Choroid plexus epithelial cell (primary cell): ENCODE results near the gene BCAT1.
A peak's percentile ranks its signal among the peaks of the same experiment; 100 is the strongest.

ENCODE experiments used
- DNase-seq: peaks from one replicate; pipeline ENCODE4 v3.0.0-alpha.2; 2010; ENCODE audit warnings: low read depth
- H3K4me3 ChIP-seq: 2 replicates; pipeline ENCODE4 v1.5.1; 2011; ENCODE audit warnings: low read depth, mild to moderate bottlenecking, control low read depth, low read length, moderate library complexity
- TF ChIP-seq, protein P1 (sequence below): conservative IDR thresholded peaks from 2 replicates; pipeline ENCODE4 v1.5.1; 2011; ENCODE audit warnings: low read depth, mild to moderate bottlenecking, control low read depth, inconsistent platforms, low read length, moderate library complexity

The BCAT1 gene

GRCh38 chr12:24803430-24804245 is 145.3 kb downstream of the BCAT1 start:
- TF ChIP-seq, protein P1, sequence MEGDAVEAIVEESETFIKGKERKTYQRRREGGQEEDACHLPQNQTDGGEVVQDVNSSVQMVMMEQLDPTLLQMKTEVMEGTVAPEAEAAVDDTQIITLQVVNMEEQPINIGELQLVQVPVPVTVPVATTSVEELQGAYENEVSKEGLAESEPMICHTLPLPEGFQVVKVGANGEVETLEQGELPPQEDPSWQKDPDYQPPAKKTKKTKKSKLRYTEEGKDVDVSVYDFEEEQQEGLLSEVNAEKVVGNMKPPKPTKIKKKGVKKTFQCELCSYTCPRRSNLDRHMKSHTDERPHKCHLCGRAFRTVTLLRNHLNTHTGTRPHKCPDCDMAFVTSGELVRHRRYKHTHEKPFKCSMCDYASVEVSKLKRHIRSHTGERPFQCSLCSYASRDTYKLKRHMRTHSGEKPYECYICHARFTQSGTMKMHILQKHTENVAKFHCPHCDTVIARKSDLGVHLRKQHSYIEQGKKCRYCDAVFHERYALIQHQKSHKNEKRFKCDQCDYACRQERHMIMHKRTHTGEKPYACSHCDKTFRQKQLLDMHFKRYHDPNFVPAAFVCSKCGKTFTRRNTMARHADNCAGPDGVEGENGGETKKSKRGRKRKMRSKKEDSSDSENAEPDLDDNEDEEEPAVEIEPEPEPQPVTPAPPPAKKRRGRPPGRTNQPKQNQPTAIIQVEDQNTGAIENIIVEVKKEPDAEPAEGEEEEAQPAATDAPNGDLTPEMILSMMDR: no peak
- no peak overlapping the region for H3K4me3 ChIP-seq
- DNase-seq: no peak

- H3K4me3 ChIP-seq: no peak overlapping the region
- TF ChIP-seq, protein P1: no peak
- DNase-seq: no peak
Observed at GRCh38 chr12:24798335-24798734, 150.6 kb downstream of the BCAT1 start.

DNA sequence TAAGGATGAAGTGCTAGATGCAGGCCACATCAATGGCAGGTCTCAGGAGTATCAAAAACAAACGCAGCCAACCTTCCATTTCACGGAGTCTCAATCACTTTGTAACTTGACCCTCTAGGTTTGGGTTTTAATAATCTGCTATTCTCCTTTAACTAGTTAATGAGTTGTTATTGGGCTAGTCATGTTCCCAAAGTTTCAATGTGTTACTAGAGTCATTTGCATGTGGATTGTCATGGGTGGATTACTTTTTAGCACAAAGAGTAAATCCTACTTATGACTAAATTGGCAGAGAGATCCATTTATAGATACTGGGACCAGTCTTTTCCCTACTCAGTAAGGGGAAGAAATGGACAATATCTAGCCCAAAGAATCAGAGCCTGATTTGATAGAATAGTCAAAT is 151.0 kb downstream of the BCAT1 start:
- DNase-seq: no peak
- H3K4me3 ChIP-seq: no peak overlapping the region
- TF ChIP-seq, protein P1: no peak

DNA sequence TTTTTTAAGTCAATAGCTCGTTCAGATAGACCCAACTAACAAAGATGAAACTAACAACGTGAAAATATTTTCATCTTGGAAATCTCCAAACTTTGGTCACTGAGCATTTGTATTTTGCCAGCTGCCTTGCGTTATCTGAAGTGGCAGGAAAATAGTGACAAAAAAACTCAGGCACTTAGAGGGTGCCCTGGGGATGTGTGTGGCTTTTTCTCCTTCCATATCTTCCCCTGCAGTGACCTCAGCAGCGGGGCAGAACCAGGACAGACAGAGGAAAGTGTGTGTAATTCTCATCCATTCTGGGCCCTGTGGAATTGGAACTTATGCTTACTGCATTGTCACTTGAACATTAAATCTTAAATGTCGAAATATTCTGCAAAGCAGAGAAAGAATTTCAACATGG is 152.0 kb downstream of the BCAT1 start:
- no peak for DNase-seq
- H3K4me3 ChIP-seq: no peak overlapping the region
- TF ChIP-seq, protein P1: no peak

- peak; percentile 13 for DNase-seq
- TF ChIP-seq, protein P1: no peak
- H3K4me3 ChIP-seq: no peak overlapping the region
Observed at GRCh38 chr12:24795699-24796347, 153.1 kb downstream of the BCAT1 start.

GRCh38 chr12:24791622-24792021 is 157.3 kb downstream of the BCAT1 start:
- TF ChIP-seq, protein P1: no peak
- no peak for DNase-seq
- H3K4me3 ChIP-seq: no peak overlapping the region
